GM13977 (cell line): ENCODE results near the gene CALCOCO2.

ENCODE experiments used
- DNase-seq: peaks from one replicate; pipeline ENCODE4 v3.0.0; 2012; ENCODE audit warnings: low spot score
- CTCF ChIP-seq: IDR thresholded peaks from 2 replicates; pipeline ENCODE4 v1.5.1; 2012; ENCODE audit warnings: mild to moderate bottlenecking, control low read depth; ENCODE audit not compliant: insufficient read depth; ENCODE audit errors: extremely low read depth, missing control alignments
- in situ Hi-C: fragments of 300-500 bp; cut with MboI; formaldehyde crosslinking; loops from one replicate; pipeline ENCODE4 v1.12.0; 2022; ENCODE audit warnings: low sequenced_read_pairs, low pct_unique_long_range_greater_than_20kb, mixed read lengths, inconsistent platforms; ENCODE audit not compliant: unreplicated experiment

CALCOCO2 gene

DNA sequence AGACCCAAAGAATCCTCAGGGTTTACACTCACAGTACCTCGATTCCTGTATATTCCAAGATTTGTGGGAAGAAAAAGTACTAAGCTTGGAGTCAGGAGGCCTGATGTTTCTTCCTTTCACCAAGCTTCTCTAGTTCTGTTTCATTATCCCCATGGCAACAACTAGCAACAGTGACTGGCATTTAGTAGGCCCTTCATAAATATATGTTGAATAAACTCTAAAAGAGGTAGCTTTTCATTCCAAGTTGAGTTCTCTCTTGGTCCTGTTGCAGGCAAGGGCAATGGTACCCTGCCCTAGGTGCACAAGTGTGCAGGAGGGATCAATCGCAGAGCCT is 76.8 kb downstream of the CALCOCO2 start:
- in situ Hi-C loops, result no loop called here
- no peak for DNase-seq
- TF ChIP-seq CTCF, result no peak

DNA sequence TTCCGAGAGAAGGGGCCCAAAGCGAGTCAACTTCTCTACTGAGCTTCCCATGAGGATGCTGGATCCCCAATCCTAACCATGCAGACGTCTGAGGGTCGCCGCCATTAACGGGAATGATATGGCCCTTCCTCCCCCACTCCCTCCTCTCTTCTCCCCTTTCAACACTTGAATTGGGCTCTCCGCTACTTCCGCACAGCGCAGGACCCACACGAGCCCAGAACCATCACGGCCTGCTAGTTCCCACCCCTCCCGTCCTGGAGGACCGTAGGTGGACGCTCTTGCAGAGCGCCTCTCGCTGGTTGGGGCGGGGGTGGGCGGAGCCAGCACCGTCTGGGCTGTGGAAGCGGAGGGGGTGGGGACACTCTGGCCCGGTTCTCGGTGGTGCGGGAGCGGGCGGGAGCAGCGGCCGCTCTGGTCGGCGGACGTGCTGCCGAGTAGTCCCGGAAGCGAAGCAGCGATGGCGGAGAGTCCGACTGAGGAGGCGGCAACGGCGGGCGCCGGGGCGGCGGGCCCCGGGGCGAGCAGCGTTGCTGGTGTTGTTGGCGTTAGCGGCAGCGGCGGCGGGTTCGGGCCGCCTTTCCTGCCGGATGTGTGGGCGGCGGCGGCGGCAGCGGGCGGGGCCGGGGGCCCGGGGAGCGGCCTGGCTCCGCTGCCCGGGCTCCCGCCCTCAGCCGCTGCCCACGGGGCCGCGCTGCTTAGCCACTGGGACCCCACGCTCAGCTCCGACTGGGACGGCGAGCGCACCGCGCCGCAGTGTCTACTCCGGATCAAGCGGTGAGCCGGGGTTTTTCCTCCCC is 77.4 kb downstream of the CALCOCO2 start, which contains the start of gene UBE2Z:
UBE2Z (plus strand) TSS at position 361 of the 797 bp plus-strand sequence; CDS start at position 458, 97 bp downstream.
- in situ Hi-C loops, result no loop called here
- DNase-seq, result peak; percentile 97
- peak; percentile 34 for TF ChIP-seq CTCF

DNA sequence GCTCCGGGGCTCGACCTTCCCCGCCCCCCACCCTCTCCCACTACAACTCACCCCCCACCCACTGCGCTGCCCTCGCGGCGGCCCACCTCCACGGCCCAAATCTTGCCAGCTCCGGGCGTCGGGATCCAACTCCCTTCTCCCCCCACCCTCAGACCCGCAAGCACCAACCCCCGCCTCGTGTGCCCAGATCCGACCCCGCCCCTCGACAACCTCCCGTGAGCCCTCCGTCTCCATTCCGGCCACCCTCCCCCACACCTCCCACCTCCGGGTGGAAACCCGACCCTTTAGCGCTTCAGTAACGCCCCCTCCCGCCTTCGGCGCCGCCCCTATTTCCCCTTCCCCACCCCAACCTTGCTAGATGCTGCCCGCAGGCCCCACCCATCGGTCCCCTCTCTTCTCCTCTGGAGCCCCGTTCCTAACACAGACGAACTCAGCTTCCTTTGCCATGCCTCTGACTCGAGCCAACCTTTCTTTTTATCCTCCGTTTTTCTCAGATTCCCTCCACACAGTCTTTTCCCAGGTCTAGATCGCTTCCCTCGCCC is 78.1 kb downstream of the CALCOCO2 start:
- in situ Hi-C loops, result no loop called here
- DNase-seq, result peak; percentile 90
- TF ChIP-seq CTCF, result no peak

DNA sequence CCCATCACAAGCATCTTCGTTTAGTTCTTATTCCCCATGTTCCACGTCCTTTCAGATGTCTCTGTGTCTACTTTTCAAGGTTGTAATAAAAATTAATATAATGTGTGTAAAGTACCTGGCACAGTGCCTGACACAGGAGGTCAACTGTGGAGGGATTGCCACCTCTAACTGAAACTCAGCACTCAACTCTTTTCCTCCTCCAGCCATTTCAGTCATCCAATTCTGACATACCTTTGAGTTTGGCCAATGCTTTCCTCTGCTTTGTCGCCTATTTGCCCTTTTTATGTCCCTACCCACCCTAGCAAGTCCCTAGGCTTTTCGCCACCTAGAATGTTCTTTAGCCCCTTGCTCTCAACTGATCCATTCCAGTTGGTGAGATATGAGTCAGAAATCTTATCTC is 78.9 kb downstream of the CALCOCO2 start:
- in situ Hi-C loops, result no loop called here
- no peak for DNase-seq
- TF ChIP-seq CTCF, result no peak

DNA sequence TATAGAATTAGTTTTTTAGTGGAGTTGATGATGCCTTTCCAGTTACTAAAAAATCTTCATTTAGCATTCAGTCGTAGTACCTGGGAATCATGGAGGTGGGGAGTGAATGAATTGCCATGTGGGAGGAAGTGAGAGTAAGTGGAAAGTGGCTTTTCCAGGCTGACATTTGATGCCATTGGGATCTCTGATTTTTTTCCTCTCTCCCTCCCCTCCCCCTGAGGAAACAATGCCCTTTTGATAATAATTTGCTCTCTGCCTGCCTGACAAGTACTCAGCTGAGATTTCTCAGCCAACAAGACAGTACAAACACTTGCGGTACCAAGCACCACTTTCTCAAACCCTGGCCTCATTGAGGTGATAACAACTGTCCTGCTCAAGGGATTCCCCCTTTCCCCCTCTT is 79.5 kb downstream of the CALCOCO2 start:
- no peak for TF ChIP-seq CTCF
- DNase-seq, result no peak

DNA sequence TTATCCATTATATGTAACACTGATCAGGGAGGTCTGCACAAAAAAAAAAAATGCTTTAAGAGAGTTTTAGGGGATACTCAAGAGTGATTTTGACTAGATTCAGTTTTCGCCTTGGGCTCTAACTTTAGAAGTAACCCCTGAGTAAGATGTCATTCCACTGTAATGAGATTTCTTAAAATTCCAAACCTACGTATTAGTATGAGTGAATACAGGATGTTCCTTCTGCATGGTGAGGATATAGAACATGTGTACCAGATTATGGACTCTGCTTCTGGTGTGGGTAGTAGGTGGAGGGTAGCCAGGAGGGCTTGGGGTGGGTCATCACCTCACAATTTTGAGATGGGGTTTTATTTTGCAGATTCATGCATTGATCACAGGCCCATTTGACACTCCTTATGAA is 81.6 kb downstream of the CALCOCO2 start:
- DNase-seq, result no peak
- in situ Hi-C loops, result no loop called here
- no peak for TF ChIP-seq CTCF

More for the DNA sequence above, 79.5 kb downstream of the CALCOCO2 start:
- in situ Hi-C loops, result no loop called here
